Epithelial cell of esophagus (primary cell): ENCODE results near the gene DLL4.
A peak's percentile ranks its signal among the peaks of the same experiment; 100 is the strongest.

ENCODE experiments used
- DNase-seq: peaks from one replicate; pipeline ENCODE4 v3.0.0; 2010; ENCODE audit warnings: low read depth
- H3K4me3 ChIP-seq: 2 replicates; pipeline ENCODE4 v1.5.1; 2011; ENCODE audit warnings: mild to moderate bottlenecking, low read length, control low read depth
- TF ChIP-seq, protein P1 (sequence below): IDR thresholded peaks from 2 replicates; pipeline ENCODE4 v1.5.1; 2011; ENCODE audit warnings: low read depth, mild to moderate bottlenecking, low read length, control low read depth, inconsistent platforms; ENCODE audit not compliant: insufficient read depth; ENCODE audit errors: missing control alignments

Gene DLL4

DNA sequence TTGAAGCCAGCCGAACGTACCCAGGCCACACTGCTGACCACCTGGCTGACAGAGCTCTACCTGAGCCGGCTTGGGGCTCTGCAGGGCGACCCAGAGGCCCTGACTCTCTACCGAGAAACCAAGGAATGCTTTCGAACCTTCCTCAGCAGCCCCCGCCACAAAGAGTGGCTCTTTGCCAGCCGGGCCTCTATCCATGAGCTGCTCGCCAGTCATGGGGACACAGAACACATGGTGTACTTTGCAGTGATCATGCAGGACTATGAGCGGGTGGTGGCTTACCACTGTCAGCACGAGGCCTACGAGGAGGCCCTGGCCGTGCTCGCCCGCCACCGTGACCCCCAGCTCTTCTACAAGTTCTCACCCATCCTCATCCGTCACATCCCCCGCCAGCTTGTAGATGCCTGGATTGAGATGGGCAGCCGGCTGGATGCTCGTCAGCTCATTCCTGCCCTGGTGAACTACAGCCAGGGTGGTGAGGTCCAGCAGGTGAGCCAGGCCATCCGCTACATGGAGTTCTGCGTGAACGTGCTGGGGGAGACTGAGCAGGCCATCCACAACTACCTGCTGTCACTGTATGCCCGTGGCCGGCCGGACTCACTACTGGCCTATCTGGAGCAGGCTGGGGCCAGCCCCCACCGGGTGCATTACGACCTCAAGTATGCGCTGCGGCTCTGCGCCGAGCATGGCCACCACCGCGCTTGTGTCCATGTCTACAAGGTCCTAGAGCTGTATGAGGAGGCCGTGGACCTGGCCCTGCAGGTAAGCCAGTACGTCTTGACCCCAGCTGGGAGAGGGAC is 28.7 kb upstream of the DLL4 start:
- no peak overlapping the region for H3K4me3 ChIP-seq
- no peak for DNase-seq
- TF ChIP-seq, protein P1, sequence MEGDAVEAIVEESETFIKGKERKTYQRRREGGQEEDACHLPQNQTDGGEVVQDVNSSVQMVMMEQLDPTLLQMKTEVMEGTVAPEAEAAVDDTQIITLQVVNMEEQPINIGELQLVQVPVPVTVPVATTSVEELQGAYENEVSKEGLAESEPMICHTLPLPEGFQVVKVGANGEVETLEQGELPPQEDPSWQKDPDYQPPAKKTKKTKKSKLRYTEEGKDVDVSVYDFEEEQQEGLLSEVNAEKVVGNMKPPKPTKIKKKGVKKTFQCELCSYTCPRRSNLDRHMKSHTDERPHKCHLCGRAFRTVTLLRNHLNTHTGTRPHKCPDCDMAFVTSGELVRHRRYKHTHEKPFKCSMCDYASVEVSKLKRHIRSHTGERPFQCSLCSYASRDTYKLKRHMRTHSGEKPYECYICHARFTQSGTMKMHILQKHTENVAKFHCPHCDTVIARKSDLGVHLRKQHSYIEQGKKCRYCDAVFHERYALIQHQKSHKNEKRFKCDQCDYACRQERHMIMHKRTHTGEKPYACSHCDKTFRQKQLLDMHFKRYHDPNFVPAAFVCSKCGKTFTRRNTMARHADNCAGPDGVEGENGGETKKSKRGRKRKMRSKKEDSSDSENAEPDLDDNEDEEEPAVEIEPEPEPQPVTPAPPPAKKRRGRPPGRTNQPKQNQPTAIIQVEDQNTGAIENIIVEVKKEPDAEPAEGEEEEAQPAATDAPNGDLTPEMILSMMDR: no peak

DNA sequence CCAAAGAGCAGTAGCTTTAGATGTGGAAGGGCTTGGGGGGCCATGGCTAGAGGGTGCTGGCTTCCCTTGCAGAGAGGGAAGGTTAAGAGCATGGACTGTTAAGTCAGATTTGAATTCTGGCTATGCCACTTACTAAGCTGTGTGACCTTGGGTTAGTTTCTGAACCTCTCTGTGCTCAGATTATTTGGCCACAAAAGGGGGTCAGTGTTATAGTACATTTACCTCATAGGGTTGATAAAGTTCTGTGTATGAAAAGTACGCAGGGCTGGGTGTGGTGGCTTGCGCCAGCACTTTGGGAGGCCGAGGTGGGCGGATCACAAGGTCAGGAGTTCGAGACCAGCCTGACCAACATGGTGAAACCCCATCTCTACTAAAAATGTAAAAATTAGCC is 28.1 kb upstream of the DLL4 start:
- DNase-seq: no peak

DNA sequence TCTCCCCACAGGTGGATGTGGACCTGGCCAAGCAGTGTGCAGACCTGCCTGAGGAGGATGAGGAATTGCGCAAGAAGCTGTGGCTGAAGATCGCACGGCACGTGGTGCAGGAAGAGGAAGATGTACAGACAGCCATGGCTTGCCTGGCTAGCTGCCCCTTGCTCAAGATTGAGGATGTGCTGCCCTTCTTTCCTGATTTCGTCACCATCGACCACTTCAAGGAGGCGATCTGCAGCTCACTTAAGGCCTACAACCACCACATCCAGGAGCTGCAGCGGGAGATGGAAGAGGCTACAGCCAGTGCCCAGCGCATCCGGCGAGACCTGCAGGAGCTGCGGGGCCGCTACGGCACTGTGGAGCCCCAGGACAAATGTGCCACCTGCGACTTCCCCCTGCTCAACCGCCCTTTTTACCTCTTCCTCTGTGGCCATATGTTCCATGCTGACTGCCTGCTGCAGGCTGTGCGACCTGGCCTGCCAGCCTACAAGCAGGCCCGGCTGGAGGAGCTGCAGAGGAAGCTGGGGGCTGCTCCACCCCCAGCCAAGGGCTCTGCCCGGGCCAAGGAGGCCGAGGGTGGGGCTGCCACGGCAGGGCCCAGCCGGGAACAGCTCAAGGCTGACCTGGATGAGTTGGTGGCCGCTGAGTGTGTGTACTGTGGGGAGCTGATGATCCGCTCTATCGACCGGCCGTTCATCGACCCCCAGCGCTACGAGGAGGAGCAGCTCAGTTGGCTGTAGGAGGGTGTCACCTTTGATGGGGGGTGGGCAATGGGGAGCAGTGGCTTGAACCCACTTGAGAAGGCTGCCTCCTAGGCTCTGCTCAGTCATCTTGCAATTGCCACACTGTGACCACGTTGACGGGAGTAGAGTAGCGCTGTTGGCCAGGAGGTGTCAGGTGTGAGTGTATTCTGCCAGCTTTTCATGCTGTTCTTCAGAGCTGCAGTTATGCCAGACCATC is 26.3 kb upstream of the DLL4 start:
- peak; percentile 70 for DNase-seq
- TF ChIP-seq, protein P1: no peak
- H3K4me3 ChIP-seq: no peak overlapping the region

More for the DNA sequence above, 28.1 kb upstream of the DLL4 start:
- TF ChIP-seq, protein P1: no peak
- H3K4me3 ChIP-seq: no peak overlapping the region

DNA sequence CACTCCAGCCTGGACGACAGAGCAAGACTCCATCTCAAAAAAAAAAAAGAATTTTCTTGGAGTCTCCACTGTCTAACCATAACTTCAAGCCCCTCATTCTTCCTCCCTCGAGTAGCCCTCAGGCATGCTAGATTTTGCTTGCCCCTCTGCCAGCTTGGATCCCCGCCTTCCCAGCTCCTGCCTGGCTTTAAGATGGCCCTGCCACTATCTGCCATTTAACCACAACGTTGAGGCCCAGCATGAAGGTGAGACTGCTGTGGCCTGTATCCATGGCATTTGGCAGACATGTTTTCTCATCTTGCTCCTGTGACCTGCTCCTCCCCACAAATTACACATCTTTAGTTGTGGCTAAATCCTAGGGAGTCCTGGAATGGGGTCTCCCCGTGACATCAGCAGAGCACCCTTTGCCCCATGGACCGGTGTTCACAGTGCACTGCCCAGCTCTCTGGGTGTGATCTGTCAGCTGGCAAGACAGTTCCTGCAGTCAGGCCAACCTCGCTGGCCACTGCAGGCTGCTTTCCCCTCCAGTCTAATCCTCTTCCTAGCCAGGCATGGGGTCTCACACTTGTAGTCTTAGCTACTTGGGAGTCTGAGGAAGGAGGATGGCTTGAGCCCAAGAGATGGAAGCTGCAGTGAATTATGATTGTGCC is 24.5 kb upstream of the DLL4 start:
- TF ChIP-seq, protein P1: no peak
- no peak for DNase-seq
- no peak overlapping the region for H3K4me3 ChIP-seq

DNA sequence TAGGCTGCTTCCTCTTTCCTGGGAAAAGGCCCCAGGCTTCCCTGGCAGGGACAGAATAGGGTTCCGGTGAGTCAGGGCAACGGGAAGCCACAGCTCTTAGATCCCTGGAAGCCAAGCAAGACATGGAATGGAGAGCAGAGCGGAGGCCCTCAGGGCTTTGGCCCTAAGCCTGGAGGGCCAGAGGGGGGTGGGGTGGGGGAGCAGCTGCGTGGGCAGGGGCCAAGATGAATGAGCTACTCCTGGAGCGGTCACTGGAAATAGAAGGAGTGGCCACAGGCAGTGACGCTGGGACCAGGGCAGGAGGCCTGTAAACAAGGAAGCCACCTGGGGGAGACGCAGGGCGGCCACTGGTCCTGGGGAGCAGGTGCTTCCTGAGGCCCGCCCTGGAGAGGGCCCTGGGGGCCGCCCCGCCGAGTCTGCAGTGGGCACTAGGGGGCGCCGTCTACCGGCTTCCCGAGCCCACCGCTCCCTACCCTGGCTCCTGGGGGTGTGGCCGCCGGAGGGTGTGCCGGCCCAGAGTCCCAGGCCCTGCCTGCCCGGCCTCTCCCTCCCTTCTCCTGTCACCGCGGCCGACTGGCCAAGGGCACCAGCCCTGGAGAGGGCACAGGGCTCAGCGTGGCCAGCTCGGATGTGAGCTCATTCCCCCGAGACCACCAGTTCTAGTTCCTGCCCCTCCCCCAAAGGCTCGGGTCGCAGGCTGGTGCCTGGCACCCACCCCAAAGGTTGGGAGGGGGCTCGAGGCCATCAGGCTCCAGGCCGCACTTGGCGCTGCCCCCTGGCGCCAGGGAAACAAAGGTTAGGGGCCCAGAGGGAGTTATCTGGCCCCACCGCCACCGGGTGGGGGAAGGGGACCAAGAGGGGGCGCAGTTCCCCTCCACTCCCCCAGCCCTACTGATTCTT is 22.8 kb upstream of the DLL4 start:
- TF ChIP-seq, protein P1: peak; percentile 49
- DNase-seq: peak; percentile 70
- H3K4me3 ChIP-seq: peak overlapping the region; percentile 15
